Activated naive CD8-positive, alpha-beta T cell treated with anti-CD3 and anti-CD28 coated beads, Interleukin-2, amount 10 ng/mL, durations not matched to agents 7 days and 5 days (primary cell): ENCODE measurements around the gene POLR2M. TPM values are rescaled to one million over a fixed set of nuclear protein-coding genes. Genes with fewer than 3 reads are reported as not detected.

Experiments used
- ATAC-seq: fragments of 150-1000 bp; cut with Tn5 transposase; one replicate; pipeline ENCODE4 v1.10.0; 2021; ENCODE audit warnings: low read depth, moderate library complexity
- POLR2A ChIA-PET: fragments of 350-600 bp; sonication (Branson Sonifier 250); formaldehyde crosslinking; loops from one replicate; lab custom pipeline; 2021; ENCODE audit warnings: antibody characterized with exemption; lab: Charles Lee
- DNase-seq: peaks from one replicate; pipeline ENCODE4 v3.0.0; 2021
- H3K27ac Mint-ChIP-seq: one replicate; pipeline ENCODE4 v1.8.0; 2022; ENCODE audit warnings: mild to moderate bottlenecking, mixed read lengths
- H3K27me3 Mint-ChIP-seq: one replicate; pipeline ENCODE4 v1.8.0; 2022; ENCODE audit warnings: mild to moderate bottlenecking, moderate library complexity, mixed read lengths
- H3K36me3 Mint-ChIP-seq: one replicate; pipeline ENCODE4 v1.8.0; 2021; ENCODE audit warnings: mild to moderate bottlenecking, mixed read lengths
- H3K4me1 Mint-ChIP-seq: one replicate; pipeline ENCODE4 v1.8.0; 2021; ENCODE audit warnings: mixed read lengths
- H3K4me3 Mint-ChIP-seq: one replicate; pipeline ENCODE4 v1.8.0; 2022; ENCODE audit warnings: mild to moderate bottlenecking, moderate library complexity, mixed read lengths
- H3K9me3 Mint-ChIP-seq: one replicate; pipeline ENCODE4 v1.8.0; 2021; ENCODE audit warnings: mixed read lengths
- total RNA-seq, 2 experiments: library from RNA; stranded (reverse); gene quantifications; one replicate each; pipeline ENCODE4 v1.2.3, GENCODE V29; 2021

Gene POLR2M
- total RNA-seq, result 10 to 100 TPM; 94.2 to 98.3 TPM

DNA sequence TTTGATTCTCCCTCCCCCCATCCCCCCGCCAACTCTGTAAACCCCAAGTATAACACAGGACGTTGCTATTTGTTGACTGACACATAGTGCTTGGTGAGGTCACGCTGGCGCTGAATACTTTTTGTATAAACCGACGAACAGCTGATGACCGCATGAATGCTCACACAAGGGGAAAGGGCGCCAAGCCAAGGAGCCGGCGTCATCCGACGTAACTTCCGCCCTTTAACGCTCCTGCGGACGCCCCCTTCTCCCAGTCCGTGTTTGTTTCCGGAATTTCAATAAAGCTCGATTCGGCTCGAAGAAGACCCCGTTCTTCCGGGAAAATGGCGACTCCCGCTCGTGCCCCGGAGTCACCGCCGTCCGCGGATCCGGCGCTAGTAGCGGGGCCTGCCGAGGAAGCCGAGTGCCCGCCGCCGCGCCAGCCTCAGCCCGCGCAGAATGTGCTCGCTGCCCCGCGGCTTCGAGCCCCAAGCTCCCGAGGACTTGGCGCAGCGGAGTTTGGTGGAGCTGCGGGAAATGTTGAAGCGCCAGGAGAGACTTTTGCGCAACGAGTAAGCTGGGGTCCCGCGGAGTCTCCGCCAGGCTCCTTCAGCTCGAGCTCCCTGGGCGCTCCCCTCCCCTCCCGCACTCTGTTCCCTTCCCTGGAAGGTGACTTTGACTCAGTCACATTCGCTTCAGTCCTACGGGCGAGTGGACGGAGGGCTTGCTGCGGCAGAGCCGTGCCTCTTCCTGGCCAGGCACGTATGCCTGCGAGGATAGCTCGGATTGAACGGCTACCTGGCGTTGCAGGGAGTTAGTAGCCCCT is at the start of gene POLR2M:
Gene POLR2M, plus strand, starts transcription at position 310 of the 805 bp plus-strand sequence. Its CDS starts 129 bp downstream, at position 439.
- Mint-ChIP-seq H3K27ac (peak within 1 kb of the TSS; percentile 90), H3K27me3 (peaks cover 3% of the 10 kb centered on the region), H3K9me3 (no peaks in the 10 kb centered on the region), H3K4me3 (peak within 1 kb of the TSS; percentile 84), H3K36me3 (peaks cover 23% of the 10 kb centered on the region), H3K4me1 (peaks cover 60% of the 10 kb centered on the region)
- peak; percentile 91 for ATAC-seq
- DNase-seq, result peak; percentile 82
- POLR2A ChIA-PET, result interaction anchor here (0.7 to 1.4 kb wide), 7 partner anchors 10 to 776 kb away, joined by 3 to 5 read pairs (median 4); no protein-coding TSS in a partner anchor

DNA sequence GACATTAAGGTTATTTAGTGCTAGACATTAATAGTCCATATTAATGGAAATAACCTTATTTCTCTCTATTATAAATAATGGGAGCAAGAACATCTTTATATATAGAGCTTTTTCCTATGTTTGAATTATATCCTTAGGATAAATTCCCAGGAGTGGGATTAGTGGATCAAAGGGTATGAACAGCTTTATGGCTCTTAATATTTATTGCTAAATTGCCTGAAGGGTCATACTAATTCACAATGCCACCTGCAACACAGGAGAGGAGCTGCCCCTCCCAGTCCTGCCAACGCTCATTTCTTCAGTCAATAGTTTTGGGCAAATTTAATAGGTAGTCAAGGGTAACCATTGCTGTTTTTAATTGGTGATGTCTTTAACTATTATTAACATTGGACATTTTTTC is 48.9 kb upstream of the POLR2M start:
- Mint-ChIP-seq H3K36me3 (no peaks in the 10 kb centered on the region), H3K4me3 (no peak overlapping the region), H3K27ac (no peak overlapping the region), H3K4me1 (no peaks in the 10 kb centered on the region), H3K27me3 (peaks cover 35% of the 10 kb centered on the region), H3K9me3 (no peaks in the 10 kb centered on the region)
- DNase-seq, result no peak
- POLR2A ChIA-PET, result no interaction called here
- ATAC-seq, result no peak

DNA sequence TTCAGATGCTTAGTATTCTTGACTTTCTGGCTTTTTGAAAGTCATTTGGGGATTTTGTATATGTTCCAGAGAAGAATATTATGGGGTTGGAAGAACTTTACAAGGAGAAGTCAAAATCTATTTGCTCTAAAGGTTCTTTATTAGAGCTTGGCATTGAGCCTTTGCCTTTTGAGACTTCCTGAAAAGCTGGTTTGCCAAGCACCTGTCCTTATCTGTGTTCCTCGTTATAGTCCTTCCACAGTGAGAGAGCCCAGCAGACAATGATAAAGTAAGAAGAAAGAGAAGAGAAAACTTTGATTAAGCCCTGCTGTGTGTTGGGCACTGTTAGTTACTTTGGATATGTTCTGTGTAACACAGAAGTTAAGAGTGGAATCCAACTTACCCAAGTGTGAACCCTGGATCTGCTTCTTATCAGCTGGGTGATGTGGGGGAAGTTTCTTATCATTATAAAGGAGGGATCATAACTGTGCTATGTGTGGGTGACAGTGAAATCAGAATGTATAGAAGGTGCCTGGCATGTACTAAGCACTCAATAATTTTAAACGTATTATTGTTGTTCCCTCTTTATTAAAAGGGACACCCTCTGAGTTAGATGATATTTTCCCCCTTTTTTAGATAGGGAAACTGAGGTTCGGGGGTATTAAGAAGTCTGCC is 44.3 kb upstream of the POLR2M start:
- Mint-ChIP-seq H3K4me1 (no peaks in the 10 kb centered on the region), H3K4me3 (no peak overlapping the region), H3K9me3 (no peaks in the 10 kb centered on the region), H3K27me3 (peaks cover 34% of the 10 kb centered on the region), H3K27ac (no peak overlapping the region), H3K36me3 (no peaks in the 10 kb centered on the region)
- DNase-seq (no peak), ATAC-seq (no peak)
- POLR2A ChIA-PET, result no interaction called here

DNA sequence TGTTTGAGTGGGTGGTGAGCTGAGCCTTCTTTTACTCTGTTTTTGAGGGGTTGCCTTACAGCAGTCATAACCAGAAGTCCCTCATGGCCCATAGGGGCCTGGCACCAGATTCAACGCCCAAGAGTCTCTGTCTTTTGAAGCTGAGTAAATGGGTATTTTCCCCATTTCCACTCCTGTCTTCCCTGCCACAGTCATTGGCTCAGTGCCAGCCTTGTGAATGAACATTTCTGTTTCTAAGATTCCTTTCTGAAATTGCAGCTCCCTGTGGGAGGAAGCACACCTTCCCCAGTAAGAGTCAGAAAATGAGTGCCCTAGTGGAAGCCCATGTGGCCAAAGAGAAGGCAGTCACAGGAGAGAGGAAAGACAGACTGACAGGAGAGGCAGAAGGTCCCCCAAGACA is 43.7 kb upstream of the POLR2M start:
- no peak overlapping the region for H3K4me3 Mint-ChIP-seq
- H3K27me3 Mint-ChIP-seq, result peaks cover 30% of the 10 kb centered on the region
- DNase-seq (no peak), ATAC-seq (no peak)
- H3K36me3 Mint-ChIP-seq, result no peaks in the 10 kb centered on the region
- POLR2A ChIA-PET, result interaction anchor here (0.6 kb wide), 1 partner anchor 114 kb away, joined by 4 read pairs; no protein-coding TSS in a partner anchor
- no peaks in the 10 kb centered on the region for H3K4me1 Mint-ChIP-seq
- H3K9me3 Mint-ChIP-seq, result no peaks in the 10 kb centered on the region
- no peak overlapping the region for H3K27ac Mint-ChIP-seq

DNA sequence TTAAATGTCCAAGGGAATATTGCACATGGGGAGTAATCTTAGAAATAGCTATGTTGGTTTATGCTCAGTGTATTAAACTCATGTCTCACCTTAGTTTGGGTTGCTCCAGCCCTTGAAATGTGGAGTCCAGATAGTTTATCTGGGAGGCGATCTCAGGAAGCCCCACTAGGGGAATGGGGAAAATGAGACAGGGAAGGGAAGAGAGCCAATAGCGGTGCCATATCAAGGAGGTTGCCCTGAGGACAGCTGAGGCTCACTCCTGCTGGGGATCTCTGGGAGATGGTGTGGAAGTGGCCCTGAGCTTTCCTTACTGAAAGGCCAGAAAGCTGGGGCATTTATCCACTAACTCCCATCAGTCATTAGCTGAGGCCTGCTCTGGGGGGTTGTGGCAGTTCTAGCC is 43.3 kb upstream of the POLR2M start:
- no peaks in the 10 kb centered on the region for H3K4me1 Mint-ChIP-seq
- POLR2A ChIA-PET, result interaction anchor here (0.6 kb wide), 1 partner anchor 113 kb away, joined by 4 read pairs; no protein-coding TSS in a partner anchor

DNA sequence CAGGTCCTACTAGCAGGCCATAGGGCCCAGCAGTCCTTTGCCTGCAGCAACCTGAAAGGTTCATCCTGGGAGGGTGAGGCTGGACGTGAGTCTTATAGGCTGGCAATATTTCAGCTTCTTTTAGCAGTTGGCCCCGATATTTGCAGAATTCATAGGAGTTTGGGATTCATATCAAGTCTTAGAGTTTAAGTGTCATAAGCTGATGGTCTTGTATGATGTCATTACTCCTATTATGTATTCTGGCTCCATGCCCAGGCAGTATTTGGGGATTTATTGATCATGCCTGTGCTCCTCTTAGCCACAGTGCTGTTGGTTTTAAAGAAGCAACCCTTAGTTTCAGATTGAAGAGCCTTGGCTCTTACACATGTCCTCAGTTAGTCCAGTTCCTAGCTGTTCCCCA is 41.3 kb upstream of the POLR2M start:
- ATAC-seq (no peak), DNase-seq (no peak)
- Mint-ChIP-seq H3K4me1 (no peaks in the 10 kb centered on the region), H3K27ac (no peak overlapping the region), H3K4me3 (no peak overlapping the region), H3K36me3 (no peaks in the 10 kb centered on the region), H3K9me3 (no peaks in the 10 kb centered on the region), H3K27me3 (peaks cover 19% of the 10 kb centered on the region)
- POLR2A ChIA-PET, result interaction anchor here (1.3 kb wide), 1 partner anchor 10 kb away, joined by 4 read pairs; no protein-coding TSS in a partner anchor

More for the DNA sequence above, 43.3 kb upstream of the POLR2M start:
- DNase-seq (no peak), ATAC-seq (no peak)
- Mint-ChIP-seq H3K4me3 (no peak overlapping the region), H3K9me3 (no peaks in the 10 kb centered on the region), H3K27ac (no peak overlapping the region), H3K27me3 (peaks cover 26% of the 10 kb centered on the region), H3K36me3 (no peaks in the 10 kb centered on the region)

DNA sequence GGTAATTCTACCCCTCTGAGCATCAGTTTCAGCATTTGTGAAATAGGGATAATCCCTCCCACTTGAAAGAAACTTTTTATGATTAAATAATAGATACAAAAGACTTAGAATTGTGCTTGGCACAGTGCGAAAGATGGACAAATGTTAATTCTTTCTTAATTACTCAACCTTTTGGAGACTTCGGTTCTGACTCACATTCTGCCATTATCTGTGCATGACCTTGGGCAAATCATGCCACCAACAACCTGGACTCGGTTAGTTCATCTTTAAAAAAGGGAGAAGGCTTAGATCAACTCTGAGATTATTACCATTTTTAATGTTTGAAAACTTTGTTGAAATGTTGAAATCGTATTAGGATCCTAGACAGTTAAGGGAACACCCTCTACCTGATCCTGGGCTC is 40.6 kb upstream of the POLR2M start:
- ATAC-seq, result no peak
- no peaks in the 10 kb centered on the region for H3K4me1 Mint-ChIP-seq
- H3K27me3 Mint-ChIP-seq, result peaks cover 21% of the 10 kb centered on the region
- no peaks in the 10 kb centered on the region for H3K9me3 Mint-ChIP-seq
- no peak overlapping the region for H3K27ac Mint-ChIP-seq
- H3K4me3 Mint-ChIP-seq, result no peak overlapping the region
- POLR2A ChIA-PET, result no interaction called here
- no peaks in the 10 kb centered on the region for H3K36me3 Mint-ChIP-seq
- DNase-seq, result no peak

DNA sequence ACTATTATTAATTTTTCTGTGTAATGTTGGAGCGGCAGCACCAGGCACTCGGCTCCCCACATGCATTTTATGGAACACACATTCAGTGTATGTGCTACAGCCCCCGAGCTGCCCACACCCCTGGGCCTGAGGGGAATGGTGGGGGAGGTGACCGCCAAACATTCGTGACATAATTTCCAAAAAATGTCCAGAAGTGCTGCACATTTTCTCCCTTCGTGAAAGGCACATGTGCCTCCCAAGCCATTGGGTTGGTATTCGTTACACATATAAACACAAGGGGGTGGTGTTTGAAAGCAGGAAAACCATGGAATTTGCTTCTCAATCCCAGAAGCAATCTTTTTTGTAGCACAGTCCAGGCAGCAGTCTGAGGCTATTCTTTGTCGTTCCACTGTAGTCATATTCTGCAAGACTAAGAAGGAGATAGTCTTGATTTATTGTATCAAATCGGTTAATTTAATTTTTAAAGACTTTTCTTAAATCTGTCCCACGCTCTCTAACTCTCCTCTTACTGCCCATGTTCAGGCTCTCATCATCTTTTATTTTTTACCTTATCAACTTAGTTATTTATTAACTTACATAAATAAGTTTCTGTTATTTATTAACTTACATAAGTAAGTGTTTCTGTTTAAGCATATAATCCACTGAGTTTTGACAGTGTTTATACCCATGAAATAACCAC is 39.2 kb upstream of the POLR2M start:
- no peak overlapping the region for H3K4me3 Mint-ChIP-seq
- H3K4me1 Mint-ChIP-seq, result no peaks in the 10 kb centered on the region
- POLR2A ChIA-PET, result no interaction called here
- H3K9me3 Mint-ChIP-seq, result no peaks in the 10 kb centered on the region
- DNase-seq (no peak), ATAC-seq (no peak)
- no peaks in the 10 kb centered on the region for H3K36me3 Mint-ChIP-seq
- H3K27me3 Mint-ChIP-seq, result peaks cover 24% of the 10 kb centered on the region
- no peak overlapping the region for H3K27ac Mint-ChIP-seq

DNA sequence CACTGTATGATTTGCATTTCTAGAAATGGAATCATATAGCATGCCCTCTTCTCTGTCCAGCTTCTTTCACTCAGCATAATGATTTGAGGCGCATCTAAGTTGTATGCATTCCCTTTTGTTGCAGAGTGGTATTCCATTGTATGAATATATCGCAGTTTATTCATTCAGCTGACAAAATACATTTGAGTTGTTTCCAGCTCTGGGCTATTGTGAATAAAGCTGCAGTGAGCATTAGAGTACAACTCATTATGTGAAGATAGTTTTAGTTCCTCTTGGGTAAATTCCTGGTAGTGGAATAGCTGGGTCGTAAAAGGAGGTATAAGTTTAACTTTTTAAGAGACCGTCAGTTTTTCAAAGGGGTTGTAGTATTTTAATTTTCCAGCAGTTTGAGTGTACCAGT is 38.5 kb upstream of the POLR2M start:
- DNase-seq, result no peak
- Mint-ChIP-seq H3K27ac (no peak overlapping the region), H3K27me3 (peaks cover 29% of the 10 kb centered on the region), H3K4me3 (no peak overlapping the region), H3K9me3 (no peaks in the 10 kb centered on the region), H3K4me1 (no peaks in the 10 kb centered on the region), H3K36me3 (no peaks in the 10 kb centered on the region)
- ATAC-seq, result no peak
- POLR2A ChIA-PET, result no interaction called here

DNA sequence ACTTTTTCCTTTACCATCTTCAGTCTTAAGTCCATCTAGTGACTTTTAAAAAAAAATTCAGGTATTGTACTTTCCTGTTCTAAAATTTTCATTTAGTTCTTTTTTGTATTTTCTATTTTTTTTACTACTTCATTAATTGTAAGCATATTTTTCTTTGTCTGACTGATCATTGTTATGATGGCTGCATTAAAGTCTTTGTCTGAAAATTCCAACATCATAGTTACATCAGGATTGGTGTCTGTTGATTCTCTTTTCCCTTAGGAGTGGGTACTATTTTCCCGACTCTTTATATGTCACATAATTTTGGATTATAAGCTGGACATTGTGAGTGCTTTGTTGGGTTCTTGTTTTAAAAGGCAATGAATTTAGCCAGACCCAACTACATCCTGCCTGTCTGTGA is 34.9 kb upstream of the POLR2M start:
- POLR2A ChIA-PET, result no interaction called here
- Mint-ChIP-seq H3K36me3 (no peaks in the 10 kb centered on the region), H3K4me3 (no peak overlapping the region), H3K27me3 (peaks cover 35% of the 10 kb centered on the region), H3K27ac (no peak overlapping the region), H3K4me1 (no peaks in the 10 kb centered on the region), H3K9me3 (no peaks in the 10 kb centered on the region)
- ATAC-seq, result no peak
- no peak for DNase-seq

DNA sequence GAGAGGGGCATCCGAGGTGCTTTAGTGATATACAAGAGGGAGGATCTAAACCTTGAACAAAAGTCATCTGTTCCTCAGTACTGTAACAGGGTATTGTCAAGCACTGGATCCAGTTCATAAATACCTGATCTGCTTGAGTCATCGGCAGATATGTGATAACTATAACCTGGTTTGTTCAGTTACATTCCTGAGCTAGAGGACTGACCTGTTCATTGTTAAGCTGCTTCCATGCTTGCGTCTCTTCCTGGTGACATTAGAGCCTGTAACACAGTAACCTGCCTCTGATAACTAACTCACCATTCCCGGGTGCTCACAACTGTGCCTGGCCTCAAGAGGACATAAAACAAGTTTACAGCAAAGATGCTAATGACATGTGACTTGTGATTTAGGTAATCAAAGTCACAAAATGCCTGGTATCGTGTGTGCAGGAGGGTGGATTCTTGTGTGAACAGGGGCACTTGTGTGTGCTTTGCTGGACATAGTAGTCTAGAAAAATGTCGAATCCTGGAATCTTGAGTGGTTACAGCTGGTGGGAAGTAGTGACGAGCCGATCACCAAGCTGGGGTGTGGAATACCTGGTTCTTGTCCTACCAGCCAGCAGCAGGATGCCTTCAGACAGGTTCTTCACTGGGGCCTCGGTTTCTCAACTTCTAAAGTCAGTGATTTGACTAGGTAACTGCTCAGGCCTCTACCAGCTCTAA is 30.9 kb upstream of the POLR2M start:
- ATAC-seq (no peak), DNase-seq (no peak)
- Mint-ChIP-seq H3K27me3 (peaks cover 26% of the 10 kb centered on the region), H3K36me3 (no peaks in the 10 kb centered on the region), H3K27ac (no peak overlapping the region), H3K4me1 (peaks cover 6% of the 10 kb centered on the region), H3K9me3 (no peaks in the 10 kb centered on the region), H3K4me3 (no peak overlapping the region)
- POLR2A ChIA-PET, result no interaction called here

DNA sequence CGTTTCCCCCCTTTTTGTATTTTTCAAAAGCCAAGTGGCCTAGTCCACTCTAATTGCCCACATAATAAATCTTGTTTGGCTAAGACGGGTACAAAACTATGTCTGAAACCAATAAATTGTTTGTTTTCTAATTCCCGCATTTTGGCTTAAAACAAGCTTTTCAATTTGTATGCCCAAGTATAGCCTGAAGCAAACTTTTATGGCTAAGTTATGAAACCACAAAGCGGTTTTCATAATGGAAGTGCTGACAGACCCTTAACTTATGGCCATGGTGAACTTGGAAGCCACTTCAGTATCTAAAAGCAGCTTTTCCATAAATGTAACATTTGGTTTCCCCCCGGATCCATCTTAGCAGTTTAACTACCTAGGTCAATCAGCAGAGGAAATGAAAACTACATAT is 29.9 kb upstream of the POLR2M start:
- ATAC-seq (no peak), DNase-seq (no peak)
- no peaks in the 10 kb centered on the region for H3K36me3 Mint-ChIP-seq
- H3K4me1 Mint-ChIP-seq, result peaks cover 8% of the 10 kb centered on the region
- H3K27me3 Mint-ChIP-seq, result peaks cover 23% of the 10 kb centered on the region
- no peaks in the 10 kb centered on the region for H3K9me3 Mint-ChIP-seq
- H3K4me3 Mint-ChIP-seq, result no peak overlapping the region
- no peak overlapping the region for H3K27ac Mint-ChIP-seq
- POLR2A ChIA-PET, result interaction anchor here (1.1 kb wide), 1 partner anchor 30 kb away, joined by 4 read pairs; the partner anchor contains the start of gene POLR2M

DNA sequence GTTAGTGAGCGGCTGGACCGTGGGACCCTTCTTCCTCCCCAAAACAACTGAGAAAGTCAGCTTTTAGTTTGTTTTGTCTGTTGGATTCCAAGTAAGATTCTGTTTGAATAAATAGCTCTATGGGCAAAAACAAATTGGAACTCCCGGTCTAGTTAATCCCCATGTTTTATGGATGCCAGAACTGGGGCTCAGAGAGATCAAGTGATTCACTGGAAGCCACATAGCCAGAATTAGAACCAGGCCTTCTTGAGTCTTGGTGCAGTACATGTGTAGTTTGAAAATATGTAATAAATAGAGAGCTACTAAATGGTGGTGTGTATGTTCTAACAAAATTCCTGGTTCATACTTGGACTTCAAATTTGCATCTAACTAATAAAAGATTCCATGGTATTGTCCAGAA is 29.3 kb upstream of the POLR2M start:
- Mint-ChIP-seq H3K9me3 (no peaks in the 10 kb centered on the region), H3K4me1 (peaks cover 8% of the 10 kb centered on the region), H3K27me3 (peaks cover 16% of the 10 kb centered on the region), H3K4me3 (no peak overlapping the region), H3K36me3 (no peaks in the 10 kb centered on the region), H3K27ac (no peak overlapping the region)
- no peak for ATAC-seq
- POLR2A ChIA-PET, result interaction anchor here (0.8 to 1.1 kb wide), 2 partner anchors 29 to 30 kb away, joined by 3 to 4 read pairs; partner anchors contain the start of gene POLR2M
- no peak for DNase-seq
